ENCODE measurements around the gene GM2A. TPM values are rescaled to one million over a fixed set of nuclear protein-coding genes. Genes with fewer than 3 reads are reported as not detected.

Gene GM2A
- total RNA-seq, 3 donors from 2014 or later (not counting 1 experiment from before 2014, with no cell fraction given) = 9.6 to 15.9 (median 15.6) TPM

DNA sequence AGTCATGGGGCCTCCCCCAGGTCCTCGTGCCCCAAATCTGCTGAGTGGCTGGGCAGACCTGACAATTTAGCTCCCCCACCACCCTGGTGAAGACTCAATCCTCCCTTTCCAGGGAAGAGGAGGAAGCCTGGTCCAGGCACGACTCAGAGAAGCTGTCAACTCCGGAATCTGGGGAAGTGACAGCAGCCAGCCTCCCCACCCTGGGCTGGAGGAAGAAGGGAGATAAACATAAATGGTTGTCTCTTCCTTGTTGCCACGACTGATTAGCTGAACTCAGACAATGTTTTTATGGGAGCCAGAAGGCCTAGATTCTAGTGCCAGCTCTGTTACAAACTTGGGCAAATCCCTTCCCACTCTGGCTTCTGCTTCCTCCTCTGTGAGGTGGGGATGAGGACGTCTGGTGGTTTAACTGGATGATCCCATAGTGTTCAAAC lies 44.5 kb upstream of the GM2A start:
- no peaks in the 10 kb centered on the region for H3K27me3 ChIP-seq (ENCODE audit: control insufficient read depth, insufficient read depth, low read length)
- H3K27ac ChIP-seq (ENCODE audit: low read length) = peak overlapping the region; percentile 68
- Mint-ChIP-seq H3K27ac (peak overlapping the region; percentile 60 to 89), H3K27me3 (ENCODE audit: low read depth in 2 of 2) (no peaks in the 10 kb centered on the region), H3K4me1 (peaks cover 58 to 59% of the 10 kb centered on the region in 2 donors), H3K9me3 (no peaks in the 10 kb centered on the region), H3K36me3 (peaks cover 6% of the 10 kb centered on the region), H3K4me3 (peak overlapping the region; percentile 65)
- no peak for TF ChIP-seq CTCF (IDR thresholded peaks at IDR 0.05)
- peaks cover 67% of the 10 kb centered on the region for H3K4me1 ChIP-seq (ENCODE audit: control insufficient read depth, insufficient read depth, low read length)
- ATAC-seq (no peak), DNase-seq (no peak)
- intact Hi-C loops (cut with micrococcal nuclease) = no loop called here
- H3K9me3 ChIP-seq (ENCODE audit: control insufficient read depth, insufficient read depth, low read length) = no peaks in the 10 kb centered on the region
- H3K36me3 ChIP-seq (ENCODE audit: control insufficient read depth, insufficient read depth, low read length) = peaks cover 7% of the 10 kb centered on the region
- WGBS (ENCODE audit: insufficient coverage) = 46% methylated on average over 4 of the region's 5 CpGs
- H3K4me3 ChIP-seq (ENCODE audit: low read length) = no peak overlapping the region

DNA sequence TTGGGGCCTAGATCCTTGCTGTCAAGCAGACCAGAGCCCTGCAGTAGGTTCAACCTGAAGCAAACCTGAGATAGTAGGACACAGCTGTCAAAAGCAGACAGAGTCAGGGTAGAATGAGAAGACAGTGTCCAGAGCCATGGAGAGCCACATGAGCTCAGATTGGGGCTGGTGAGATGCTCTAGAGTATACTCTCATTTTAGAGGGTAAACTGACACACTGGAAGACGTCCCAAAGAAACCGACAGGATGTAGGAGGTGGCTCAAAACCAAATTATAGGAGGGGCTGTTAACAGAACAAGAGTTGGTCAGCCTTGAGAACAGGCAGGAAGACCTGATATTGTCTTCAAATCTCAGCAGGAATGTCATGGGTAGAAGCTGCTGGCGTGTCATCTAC lies 40.6 kb upstream of the GM2A start:
- no peak for TF ChIP-seq CTCF (IDR thresholded peaks at IDR 0.05)
- H3K27me3 ChIP-seq (ENCODE audit: control insufficient read depth, insufficient read depth, low read length) = no peaks in the 10 kb centered on the region
- peaks cover 11% of the 10 kb centered on the region for H3K36me3 ChIP-seq (ENCODE audit: control insufficient read depth, insufficient read depth, low read length)
- Mint-ChIP-seq H3K4me3 (peak overlapping the region; percentile 88), H3K27me3 (ENCODE audit: low read depth in 2 of 2) (no peaks in the 10 kb centered on the region), H3K9me3 (no peaks in the 10 kb centered on the region), H3K4me1 (peaks cover 78 to 80% of the 10 kb centered on the region in 2 donors), H3K36me3 (no peaks in the 10 kb centered on the region), H3K27ac (peak overlapping the region; percentile 88 to 92)
- peak overlapping the region; percentile 97 for H3K27ac ChIP-seq (ENCODE audit: low read length)
- intact Hi-C loops (cut with micrococcal nuclease) = loop anchor here (2.0 to 10.0 kb wide), 4 partner anchors 40 to 802 kb away; partner anchors contain the start of genes ANXA6 and GM2A
- ATAC-seq (no peak), DNase-seq (no peak)
- WGBS (ENCODE audit: insufficient coverage) = 11% methylated on average over 3 of the region's 3 CpGs
- H3K9me3 ChIP-seq (ENCODE audit: control insufficient read depth, insufficient read depth, low read length) = no peaks in the 10 kb centered on the region
- H3K4me1 ChIP-seq (ENCODE audit: control insufficient read depth, insufficient read depth, low read length) = peaks cover 99% of the 10 kb centered on the region
- H3K4me3 ChIP-seq (ENCODE audit: low read length) = peak overlapping the region; percentile 48

DNA sequence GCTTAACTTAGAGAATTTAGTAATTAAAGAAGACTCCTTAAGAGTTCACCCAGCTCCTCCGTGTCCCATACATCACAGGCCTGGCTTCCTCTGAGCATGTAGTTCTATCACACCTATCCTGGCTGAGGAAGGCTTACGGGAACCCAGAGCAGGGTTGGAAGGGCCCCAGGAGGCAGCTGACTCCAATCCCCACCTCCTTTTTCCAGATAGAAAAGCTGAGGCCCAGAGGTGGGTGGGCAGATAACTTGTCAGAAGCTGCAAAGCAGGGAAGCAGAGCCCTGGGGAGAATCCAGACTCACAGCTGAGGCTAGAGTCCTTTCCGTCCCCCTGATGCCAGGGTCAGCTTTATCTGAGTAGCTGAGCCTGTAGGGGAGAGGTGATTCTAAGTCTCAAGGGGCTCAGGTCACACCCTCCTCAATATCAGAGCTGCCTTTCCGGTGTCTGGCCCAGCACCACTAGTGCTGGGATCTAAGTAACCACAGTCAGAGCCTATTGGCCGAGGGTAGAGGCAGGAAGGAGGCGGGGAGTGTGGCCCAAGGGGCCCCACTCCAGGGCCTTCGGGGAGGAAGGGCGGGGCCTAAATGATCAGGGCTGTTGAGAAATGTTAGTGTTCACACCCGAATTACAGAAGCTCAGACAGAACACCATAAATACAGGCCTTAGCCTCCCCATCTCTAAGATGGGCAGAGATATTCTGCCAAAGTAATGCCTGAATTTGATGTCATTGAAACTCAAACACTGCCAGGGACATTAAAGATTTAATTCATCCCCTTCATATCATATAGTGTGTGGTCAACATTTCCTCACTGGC lies 39.0 kb upstream of the GM2A start:
- 0% methylated on average over 7 of the region's 9 CpGs for WGBS (ENCODE audit: insufficient coverage)
- no peaks in the 10 kb centered on the region for H3K27me3 Mint-ChIP-seq (ENCODE audit: low read depth in 2 of 2)
- intact Hi-C loops (cut with micrococcal nuclease) = loop anchor here (1.0 to 10.0 kb wide), 5 partner anchors 9 to 803 kb away; partner anchors contain the start of genes ANXA6 and GM2A
- H3K36me3 Mint-ChIP-seq = no peaks in the 10 kb centered on the region
- DNase-seq (peak; percentile 77 to 93), ATAC-seq (peak; percentile 86 to 97 (median 91))
- peak overlapping the region; percentile 97 for H3K27ac ChIP-seq (ENCODE audit: low read length)
- TF ChIP-seq CTCF (IDR thresholded peaks at IDR 0.05) = no peak
- peak overlapping the region; percentile 88 to 92 for H3K27ac Mint-ChIP-seq
- H3K4me1 ChIP-seq (ENCODE audit: control insufficient read depth, insufficient read depth, low read length) = peaks cover 99% of the 10 kb centered on the region
- peaks cover 80 to 81% of the 10 kb centered on the region in 2 donors for H3K4me1 Mint-ChIP-seq
- H3K4me3 ChIP-seq (ENCODE audit: low read length) = peak overlapping the region; percentile 48
- no peaks in the 10 kb centered on the region for H3K9me3 ChIP-seq (ENCODE audit: control insufficient read depth, insufficient read depth, low read length)
- H3K9me3 Mint-ChIP-seq = no peaks in the 10 kb centered on the region
- peak overlapping the region; percentile 88 for H3K4me3 Mint-ChIP-seq
- no peaks in the 10 kb centered on the region for H3K27me3 ChIP-seq (ENCODE audit: control insufficient read depth, insufficient read depth, low read length)
- H3K36me3 ChIP-seq (ENCODE audit: control insufficient read depth, insufficient read depth, low read length) = peaks cover 20% of the 10 kb centered on the region
